Neural cell (in vitro differentiated cells): ENCODE data around the gene RPUSD1. TPM values are rescaled to one million over a fixed set of nuclear protein-coding genes. Genes with fewer than 3 reads are reported as not detected.

Experiments used
- H2AFZ ChIP-seq: fragments of 200-600, 300-800 bp; sonication (generic), shearing (Covaris generic); 2 replicates; pipeline ENCODE4 v1.6.0; 2014; ENCODE audit warnings: low read depth, mild to moderate bottlenecking, antibody characterized with exemption, low read length, moderate library complexity
- H3F3A ChIP-seq: fragments of 200-600 bp; shearing (Covaris generic); 2 replicates; pipeline ENCODE4 v1.6.1; 2016; ENCODE audit warnings: mild to moderate bottlenecking, moderate library complexity, mixed read lengths, antibody characterized with exemption, low read length; ENCODE audit not compliant: insufficient read depth, poor library complexity, severe bottlenecking
- H3K27ac ChIP-seq: fragments of 200-600, 300-800 bp; sonication (generic), shearing (Covaris generic); 2 replicates; pipeline ENCODE4 v1.5.1; 2014; ENCODE audit warnings: mild to moderate bottlenecking, low read length, moderate library complexity
- H3K27me3 ChIP-seq: fragments of 300-800, 200-600 bp; sonication (generic), shearing (Covaris generic); 2 replicates; pipeline ENCODE4 v1.6.0; 2014; ENCODE audit warnings: mild to moderate bottlenecking, low read depth, low read length, moderate library complexity; ENCODE audit not compliant: insufficient read depth
- H3K36me3 ChIP-seq: fragments of 300-800, 200-600 bp; sonication (generic), shearing (Covaris generic); 2 replicates; pipeline ENCODE4 v1.5.1; 2014; ENCODE audit warnings: mild to moderate bottlenecking, antibody characterized with exemption, low read length, moderate library complexity; ENCODE audit not compliant: insufficient read depth
- H3K4me2 ChIP-seq: fragments of 300-800, 200-600 bp; sonication (generic), shearing (Covaris generic); 2 replicates; pipeline ENCODE4 v1.6.0; 2014; ENCODE audit warnings: mild to moderate bottlenecking, low read length
- H3K4me3 ChIP-seq: fragments of 300-800, 200-600 bp; sonication (generic), shearing (Covaris generic); 2 replicates; pipeline ENCODE4 v1.5.1; 2014; ENCODE audit warnings: mild to moderate bottlenecking, low read length, moderate library complexity
- H3K79me2 ChIP-seq: fragments of 200-600 bp; shearing (Covaris generic); replicated peaks from 2 replicates; pipeline ENCODE4 v1.6.0; 2014; ENCODE audit warnings: mild to moderate bottlenecking, low read length, moderate library complexity; ENCODE audit not compliant: insufficient read depth
- H3K9ac ChIP-seq: fragments of 300-800, 200-600 bp; sonication (generic), shearing (Covaris generic); 2 replicates; pipeline ENCODE4 v1.6.1; 2016; ENCODE audit warnings: mild to moderate bottlenecking, low read length, mixed read lengths
- H3K9me2 ChIP-seq: fragments of 200-600 bp; shearing (Covaris generic); 2 replicates; pipeline ENCODE4 v1.6.1; 2016; ENCODE audit warnings: mild to moderate bottlenecking, low read length, mixed read lengths; ENCODE audit not compliant: insufficient read depth
- H3K9me3 ChIP-seq: fragments of 200-600, 300-800 bp; sonication (generic), shearing (Covaris generic); 2 replicates; pipeline ENCODE4 v1.6.1; 2016; ENCODE audit warnings: mild to moderate bottlenecking, mixed run types, low read length, moderate library complexity, mixed read lengths
- H4K20me1 ChIP-seq: fragments of 200-600 bp; shearing (Covaris generic); 2 replicates; pipeline ENCODE4 v1.6.1; 2016; ENCODE audit warnings: mild to moderate bottlenecking, mixed run types; ENCODE audit not compliant: insufficient read depth
- EP300 ChIP-seq: fragments of 450-650 bp; conservative IDR thresholded peaks from 2 replicates; pipeline ENCODE4 v1.6.1; 2014; ENCODE audit warnings: antibody characterized with exemption, mild to moderate bottlenecking, moderate library complexity; ENCODE audit not compliant: poor library complexity, severe bottlenecking
- EZH2 ChIP-seq: fragments of 200-600, 300-800 bp; shearing (Covaris generic), sonication (generic); IDR thresholded peaks from 2 replicates; pipeline ENCODE4 v1.6.1; 2014; ENCODE audit warnings: antibody characterized with exemption, low read length, borderline replicate concordance, mild to moderate bottlenecking; ENCODE audit not compliant: insufficient read depth, poor library complexity, severe bottlenecking
- MXI1 ChIP-seq: fragments of 450-650 bp; conservative IDR thresholded peaks from 2 replicates; pipeline ENCODE4 v1.6.1; 2014; ENCODE audit warnings: antibody characterized with exemption, mild to moderate bottlenecking; ENCODE audit not compliant: poor library complexity, severe bottlenecking
- POLR2AphosphoS5 ChIP-seq: IDR thresholded peaks from 2 replicates; pipeline ENCODE4 v1.6.1; 2012
- RAD21 ChIP-seq: fragments of 450-650 bp; conservative IDR thresholded peaks from 2 replicates; pipeline ENCODE4 v1.6.1; 2014; ENCODE audit warnings: antibody characterized with exemption, mild to moderate bottlenecking, moderate library complexity
- SMC3 ChIP-seq: fragments of 450-650 bp; conservative IDR thresholded peaks from 2 replicates; pipeline ENCODE4 v1.6.1; 2014; ENCODE audit warnings: antibody characterized with exemption, mild to moderate bottlenecking, moderate library complexity; ENCODE audit not compliant: poor library complexity
- TAF1 ChIP-seq: IDR thresholded peaks from 2 replicates; pipeline ENCODE4 v1.6.1; 2012; ENCODE audit warnings: low read depth
- polyA plus RNA-seq: library from polyadenylated mRNA; depleted of rRNA; stranded (reverse); fragments of >200 nt; gene quantifications from 2 replicates; pipeline ENCODE4 v1.2.3, GENCODE V29; 2014
- small RNA-seq, 3 experiments: library from RNA; depleted of rRNA; stranded (forward); fragments of <200 nt; gene quantifications; one replicate each; pipeline ENCODE3, GENCODE V24; 2012
- TF ChIP-seq, protein P1 (sequence below): IDR thresholded peaks from 2 replicates; pipeline ENCODE4 v1.6.1; 2012; ENCODE audit warnings: borderline replicate concordance
- TF ChIP-seq, protein P2 (sequence below): fragments of 450-650 bp; IDR thresholded peaks from 2 replicates; pipeline ENCODE4 v1.5.1; 2014; ENCODE audit warnings: antibody characterized with exemption, mild to moderate bottlenecking, moderate library complexity; ENCODE audit not compliant: poor library complexity, severe bottlenecking

RPUSD1 gene
- polyA plus RNA-seq, 1 donor from 2014 or later: 42.4 TPM

DNA sequence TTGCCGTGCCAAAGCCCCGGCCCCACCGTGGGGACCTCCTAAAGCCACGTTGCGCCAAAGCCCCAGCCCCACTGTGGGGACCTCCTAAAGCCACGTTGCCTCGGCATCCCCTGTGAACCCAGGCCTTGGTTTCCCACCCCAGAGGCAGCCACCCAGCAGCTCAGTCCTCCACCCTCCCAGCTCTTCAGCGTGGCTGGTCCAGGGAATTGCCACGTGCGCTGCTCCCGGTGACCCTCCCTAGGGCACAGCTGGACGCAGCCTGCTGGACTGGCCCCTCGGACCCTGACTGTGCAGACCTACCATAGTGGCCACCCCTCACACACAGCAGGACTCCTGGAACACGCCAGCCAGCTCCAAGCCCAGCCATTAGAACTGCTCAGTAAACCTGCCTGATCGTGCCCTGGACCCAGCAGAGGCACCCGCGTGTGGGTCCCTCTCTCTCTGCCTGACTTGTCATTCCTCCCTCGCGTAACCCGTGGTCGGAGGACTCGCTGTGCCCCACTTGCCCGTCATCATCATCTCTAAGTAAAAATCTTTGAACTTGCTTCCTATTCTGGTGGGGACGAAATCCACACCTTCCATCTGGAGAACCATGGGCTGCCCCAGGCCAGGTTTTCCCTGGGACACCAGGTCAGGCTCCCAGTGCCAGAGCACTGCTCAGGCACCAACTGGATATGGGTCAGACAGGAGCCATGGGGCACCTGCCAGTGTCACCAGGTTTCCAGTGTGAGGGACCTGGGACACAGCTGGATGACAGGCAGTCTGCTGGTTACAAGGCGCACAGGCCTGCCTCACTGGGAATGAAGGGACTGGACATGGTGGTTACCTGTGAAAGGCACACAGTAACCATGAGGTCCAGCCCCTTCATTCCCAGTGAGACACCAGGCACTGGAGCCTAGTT is 53.0 kb downstream of the RPUSD1 start:
- TF ChIP-seq, protein P1, sequence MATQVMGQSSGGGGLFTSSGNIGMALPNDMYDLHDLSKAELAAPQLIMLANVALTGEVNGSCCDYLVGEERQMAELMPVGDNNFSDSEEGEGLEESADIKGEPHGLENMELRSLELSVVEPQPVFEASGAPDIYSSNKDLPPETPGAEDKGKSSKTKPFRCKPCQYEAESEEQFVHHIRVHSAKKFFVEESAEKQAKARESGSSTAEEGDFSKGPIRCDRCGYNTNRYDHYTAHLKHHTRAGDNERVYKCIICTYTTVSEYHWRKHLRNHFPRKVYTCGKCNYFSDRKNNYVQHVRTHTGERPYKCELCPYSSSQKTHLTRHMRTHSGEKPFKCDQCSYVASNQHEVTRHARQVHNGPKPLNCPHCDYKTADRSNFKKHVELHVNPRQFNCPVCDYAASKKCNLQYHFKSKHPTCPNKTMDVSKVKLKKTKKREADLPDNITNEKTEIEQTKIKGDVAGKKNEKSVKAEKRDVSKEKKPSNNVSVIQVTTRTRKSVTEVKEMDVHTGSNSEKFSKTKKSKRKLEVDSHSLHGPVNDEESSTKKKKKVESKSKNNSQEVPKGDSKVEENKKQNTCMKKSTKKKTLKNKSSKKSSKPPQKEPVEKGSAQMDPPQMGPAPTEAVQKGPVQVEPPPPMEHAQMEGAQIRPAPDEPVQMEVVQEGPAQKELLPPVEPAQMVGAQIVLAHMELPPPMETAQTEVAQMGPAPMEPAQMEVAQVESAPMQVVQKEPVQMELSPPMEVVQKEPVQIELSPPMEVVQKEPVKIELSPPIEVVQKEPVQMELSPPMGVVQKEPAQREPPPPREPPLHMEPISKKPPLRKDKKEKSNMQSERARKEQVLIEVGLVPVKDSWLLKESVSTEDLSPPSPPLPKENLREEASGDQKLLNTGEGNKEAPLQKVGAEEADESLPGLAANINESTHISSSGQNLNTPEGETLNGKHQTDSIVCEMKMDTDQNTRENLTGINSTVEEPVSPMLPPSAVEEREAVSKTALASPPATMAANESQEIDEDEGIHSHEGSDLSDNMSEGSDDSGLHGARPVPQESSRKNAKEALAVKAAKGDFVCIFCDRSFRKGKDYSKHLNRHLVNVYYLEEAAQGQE: no peak
- TF ChIP-seq SMC3 (no peak), TAF1 (no peak), RAD21 (no peak), EZH2 (no peak), POLR2AphosphoS5 (no peak), EP300 (no peak), MXI1 (no peak)
- TF ChIP-seq, protein P2, sequence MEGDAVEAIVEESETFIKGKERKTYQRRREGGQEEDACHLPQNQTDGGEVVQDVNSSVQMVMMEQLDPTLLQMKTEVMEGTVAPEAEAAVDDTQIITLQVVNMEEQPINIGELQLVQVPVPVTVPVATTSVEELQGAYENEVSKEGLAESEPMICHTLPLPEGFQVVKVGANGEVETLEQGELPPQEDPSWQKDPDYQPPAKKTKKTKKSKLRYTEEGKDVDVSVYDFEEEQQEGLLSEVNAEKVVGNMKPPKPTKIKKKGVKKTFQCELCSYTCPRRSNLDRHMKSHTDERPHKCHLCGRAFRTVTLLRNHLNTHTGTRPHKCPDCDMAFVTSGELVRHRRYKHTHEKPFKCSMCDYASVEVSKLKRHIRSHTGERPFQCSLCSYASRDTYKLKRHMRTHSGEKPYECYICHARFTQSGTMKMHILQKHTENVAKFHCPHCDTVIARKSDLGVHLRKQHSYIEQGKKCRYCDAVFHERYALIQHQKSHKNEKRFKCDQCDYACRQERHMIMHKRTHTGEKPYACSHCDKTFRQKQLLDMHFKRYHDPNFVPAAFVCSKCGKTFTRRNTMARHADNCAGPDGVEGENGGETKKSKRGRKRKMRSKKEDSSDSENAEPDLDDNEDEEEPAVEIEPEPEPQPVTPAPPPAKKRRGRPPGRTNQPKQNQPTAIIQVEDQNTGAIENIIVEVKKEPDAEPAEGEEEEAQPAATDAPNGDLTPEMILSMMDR: no peak
- H2AFZ ChIP-seq: no peak overlapping the region
- H3F3A ChIP-seq: no peaks in the 10 kb centered on the region
- peaks cover 4% of the 10 kb centered on the region for H3K79me2 ChIP-seq
- H3K9ac ChIP-seq: no peak overlapping the region
- H4K20me1 ChIP-seq: no peaks in the 10 kb centered on the region
- H3K9me3 ChIP-seq: no peaks in the 10 kb centered on the region
- no peaks in the 10 kb centered on the region for H3K36me3 ChIP-seq
- H3K4me2 ChIP-seq: no peak overlapping the region
- H3K9me2 ChIP-seq: no peaks in the 10 kb centered on the region
- no peaks in the 10 kb centered on the region for H3K27me3 ChIP-seq
- no peak overlapping the region for H3K4me3 ChIP-seq
- H3K27ac ChIP-seq: no peak overlapping the region

Small RNA genes lying within 50 kb of the gene (small RNA-seq; reads per million reads assigned to genes)
- gene MIR662: 0 reads per million in 3 experiments

Other genes with a start within 250 kb of the RPUSD1 start
- not detected in 2 replicates for gene PRR35, start 228.0 kb downstream of the RPUSD1 start, polyA plus RNA-seq
- gene NHLRC4, start 221.4 kb downstream of the RPUSD1 start, polyA plus RNA-seq: not detected in 2 replicates
- 69.2 and 78.8 TPM in 2 replicates for gene PIGQ, start 218.4 kb downstream of the RPUSD1 start, polyA plus RNA-seq
- gene RAB40C, start 198.3 kb downstream of the RPUSD1 start, polyA plus RNA-seq: 40.7 and 44.5 TPM in 2 replicates
- gene WFIKKN1, start 157.4 kb downstream of the RPUSD1 start, polyA plus RNA-seq: 0.43 and 1.1 TPM in 2 replicates
- 127 and 128 TPM in 2 replicates for gene METTL26, start 152.1 kb downstream of the RPUSD1 start, polyA plus RNA-seq
- gene MCRIP2, start 146.6 kb downstream of the RPUSD1 start, polyA plus RNA-seq: 29.1 and 54.1 TPM in 2 replicates
- 30.0 and 32.1 TPM in 2 replicates for gene WDR90, start 139.0 kb downstream of the RPUSD1 start, polyA plus RNA-seq
- gene RHOT2, start 120.2 kb downstream of the RPUSD1 start, polyA plus RNA-seq: 132 and 192 TPM in 2 replicates
- gene RHBDL1, start 112.7 kb downstream of the RPUSD1 start, polyA plus RNA-seq: 7.2 and 10.8 TPM in 2 replicates
- 120 and 151 TPM in 2 replicates for gene STUB1, start 108.0 kb downstream of the RPUSD1 start, polyA plus RNA-seq
- 44.7 and 51.6 TPM in 2 replicates for gene JMJD8, start 104.0 kb downstream of the RPUSD1 start, polyA plus RNA-seq
- 23.0 and 28.8 TPM in 2 replicates for gene WDR24, start 98.0 kb downstream of the RPUSD1 start, polyA plus RNA-seq
- gene FBXL16, start 82.6 kb downstream of the RPUSD1 start, polyA plus RNA-seq: 3.4 and 6.1 TPM in 2 replicates
- gene METRN, start 73.3 kb downstream of the RPUSD1 start, polyA plus RNA-seq: 37.6 and 56.1 TPM in 2 replicates
- 73.4 and 98.7 TPM in 2 replicates for gene ANTKMT, start 67.2 kb downstream of the RPUSD1 start, polyA plus RNA-seq
- gene CCDC78, start 61.9 kb downstream of the RPUSD1 start, polyA plus RNA-seq: 8.8 and 10.7 TPM in 2 replicates
- gene HAGHL, start 61.3 kb downstream of the RPUSD1 start, polyA plus RNA-seq: 28.3 and 37.6 TPM in 2 replicates
- gene CIAO3, start 47.4 kb downstream of the RPUSD1 start, polyA plus RNA-seq: 57.8 and 62.4 TPM in 2 replicates
- gene MSLN, start 27.6 kb downstream of the RPUSD1 start, polyA plus RNA-seq: 0.40 and 0.63 TPM in 2 replicates
- gene CHTF18, start 239 bp upstream of the RPUSD1 start, polyA plus RNA-seq: 25.7 and 31.2 TPM in 2 replicates
- gene GNG13, start 12.4 kb upstream of the RPUSD1 start, polyA plus RNA-seq: not detected in 2 replicates
- 9.2 and 16.2 TPM in 2 replicates for gene LMF1, start 182.6 kb upstream of the RPUSD1 start, polyA plus RNA-seq
- gene SOX8, start 193.4 kb upstream of the RPUSD1 start, polyA plus RNA-seq: 3.9 and 4.6 TPM in 2 replicates